T-helper 1 cell (primary cell): ENCODE measurements around the gene FAM24B.
"Not testable (repeated sequence)": the region's sequence is repeated elsewhere in the genome, so short reads cannot be mapped to it uniquely, and the experiment has no call there.

ENCODE experiments used
- DNase-seq, 5 donors: peaks; one replicate each; pipeline ENCODE4 v3.0.0-alpha.2; 2012 to 2020

Gene FAM24B

DNA sequence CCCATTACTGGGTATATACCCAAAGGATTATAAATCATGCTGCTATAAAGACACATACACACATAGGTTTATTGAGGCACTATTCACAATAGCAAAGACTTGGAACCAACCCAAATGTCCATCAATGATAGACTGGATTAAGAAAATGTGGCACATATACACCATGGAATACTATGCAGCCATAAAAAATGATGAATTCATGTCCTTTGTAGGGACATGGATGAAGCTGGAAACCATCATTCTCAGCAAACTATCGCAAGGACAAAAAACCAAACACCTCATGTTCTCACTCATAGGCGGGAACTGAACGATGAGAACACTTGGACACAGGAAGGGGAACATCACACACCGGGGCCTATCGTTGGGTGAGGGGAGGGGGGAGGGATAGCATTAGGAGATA, 21.3 kb downstream of the FAM24B start:
- not testable (repeated sequence) for DNase-seq

GRCh38 chr10:122856902-122857301, 22.5 kb downstream of the FAM24B start:
- no peak for DNase-seq

DNA sequence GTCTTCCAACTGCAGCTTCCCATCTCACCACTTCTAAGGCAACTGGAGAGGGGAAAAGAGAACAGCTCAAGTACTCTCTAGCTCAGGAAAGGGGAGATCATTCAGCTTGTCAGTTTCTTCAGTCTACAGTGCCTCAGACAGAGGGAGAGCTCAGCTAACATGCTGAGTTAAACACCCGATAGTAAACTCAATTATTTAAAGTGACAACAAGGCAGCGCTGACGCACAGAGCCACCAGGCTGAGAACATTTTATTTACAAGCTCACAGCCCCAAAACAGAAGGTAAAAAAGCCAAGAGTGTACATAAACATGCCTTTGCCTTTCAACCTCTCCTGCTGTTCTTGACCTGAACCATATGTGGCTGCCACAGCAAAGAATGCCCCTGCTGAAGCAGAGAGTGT, 23.6 kb downstream of the FAM24B start:
- DNase-seq = no peak

DNA sequence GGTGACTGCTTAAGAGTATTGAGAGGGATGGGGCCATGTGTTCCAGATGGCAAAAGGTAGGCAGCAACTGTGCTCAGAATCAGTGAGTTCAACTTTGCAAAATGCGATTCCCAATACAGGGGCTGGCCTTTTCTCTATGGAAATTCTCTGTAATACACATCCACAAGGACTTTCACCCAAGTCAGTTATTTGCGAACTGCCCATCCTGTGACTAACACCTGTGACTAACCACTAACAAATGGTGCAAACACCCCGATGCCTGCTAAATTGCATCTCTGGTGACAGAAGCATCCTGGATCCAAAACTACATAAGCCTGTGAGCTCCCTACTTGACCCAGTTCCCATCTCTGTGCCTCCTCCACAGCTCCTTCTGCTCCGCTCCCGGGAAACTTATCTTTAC, 24.7 kb downstream of the FAM24B start:
- DNase-seq = no peak

DNA sequence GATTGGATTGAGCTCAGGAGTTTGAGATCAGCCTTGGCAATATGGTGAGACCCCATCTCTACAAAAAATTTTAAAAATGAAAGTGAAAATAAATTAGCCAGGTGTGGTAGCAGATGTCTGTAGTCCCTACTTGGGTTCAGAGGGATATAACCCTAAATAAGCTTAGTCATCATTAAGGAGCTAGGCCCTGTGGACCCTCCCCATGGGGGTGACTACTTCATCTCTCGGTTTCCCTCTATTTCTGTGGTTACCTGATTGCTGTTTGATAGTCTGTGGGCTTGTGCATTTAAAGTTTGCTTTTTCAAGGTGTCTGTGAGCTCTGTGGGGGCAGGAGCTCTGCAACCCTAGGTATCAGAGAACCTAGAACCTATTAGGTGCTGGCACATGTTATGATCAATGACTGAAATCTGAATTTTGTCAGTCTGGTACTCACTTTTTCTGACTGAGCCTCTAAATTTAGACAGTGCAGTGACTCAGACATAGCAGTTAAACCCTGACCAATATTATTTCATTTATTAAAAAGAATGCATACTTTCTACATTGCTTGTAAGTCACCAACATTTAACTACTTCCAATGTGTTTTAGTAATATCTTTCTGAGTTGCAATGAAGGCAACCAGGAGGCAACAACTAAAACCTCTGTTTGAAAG, 25.6 kb downstream of the FAM24B start:
- DNase-seq = no peak

- DNase-seq = no peak
Observed at GRCh38 chr10:122852261-122852660, 27.1 kb downstream of the FAM24B start.

GRCh38 chr10:122850705-122851640, 28.4 kb downstream of the FAM24B start:
- DNase-seq = no peak

GRCh38 chr10:122849900-122850605, 29.3 kb downstream of the FAM24B start:
- DNase-seq = no peak

DNA sequence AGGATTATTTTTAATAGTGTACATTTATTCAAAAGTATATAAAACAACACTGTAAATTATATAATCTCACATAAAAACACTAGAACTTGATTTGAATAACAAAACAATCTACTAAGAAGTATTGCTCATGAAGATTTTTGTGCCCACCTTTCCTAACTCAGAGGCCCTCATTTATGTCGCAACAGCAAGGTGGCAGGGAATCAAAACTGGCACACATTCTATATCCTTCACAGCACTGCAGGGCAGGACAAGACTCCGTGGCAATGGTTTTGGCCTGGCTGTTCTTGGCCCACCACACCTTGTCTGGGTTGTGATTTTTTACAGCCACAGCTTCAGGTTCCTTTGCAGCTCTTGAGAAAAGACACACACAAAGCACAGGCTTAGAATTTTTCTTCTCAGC, 30.3 kb downstream of the FAM24B start:
- DNase-seq = no peak

DNA sequence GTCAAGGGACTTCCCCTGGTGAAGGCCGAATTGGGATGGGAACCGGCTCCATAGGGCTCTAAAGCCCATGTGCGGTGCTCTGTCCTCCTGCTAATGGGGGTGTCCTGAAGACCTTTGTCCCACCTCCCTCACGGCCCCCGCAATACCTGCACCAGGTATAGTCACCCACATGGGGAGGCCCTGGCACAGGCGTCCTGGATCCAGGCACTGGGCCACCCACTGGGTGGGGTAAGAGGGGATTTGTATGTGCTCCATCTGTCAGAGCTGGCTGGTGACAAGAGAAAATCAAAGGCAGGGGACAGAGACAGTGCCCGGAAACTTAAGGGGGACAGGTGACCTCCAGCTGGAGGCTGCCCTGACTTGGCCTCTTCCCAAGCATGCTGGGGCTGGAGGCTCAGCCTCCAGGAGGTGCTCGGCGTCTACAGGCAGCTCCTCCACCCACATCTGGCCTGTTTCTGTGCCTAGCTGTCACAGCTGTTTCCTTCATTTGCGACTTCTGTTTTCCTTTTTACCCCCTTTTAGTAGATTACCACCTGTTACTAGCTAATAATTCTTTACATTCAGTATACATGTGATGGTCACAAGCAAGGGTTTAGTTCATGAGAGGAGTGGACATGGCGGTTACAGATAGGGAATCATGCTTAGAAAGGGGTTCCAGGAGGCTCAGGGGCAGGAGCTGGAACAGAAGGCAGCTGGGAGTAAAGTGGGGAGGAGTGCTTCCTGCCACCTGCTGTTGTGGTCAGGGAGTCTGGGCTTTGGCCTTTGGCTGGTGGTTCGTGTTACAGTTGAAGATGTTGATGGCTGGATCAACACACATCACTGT, 31.4 kb downstream of the FAM24B start:
- no peak for DNase-seq

- no peak for DNase-seq
Observed at GRCh38 chr10:122845783-122846332, 33.5 kb downstream of the FAM24B start, which contains the start of gene CUZD1. TSS of gene CUZD1 (minus strand) at chr10:122845857. CDS start at chr10:122845843, 14 bp downstream.

- no peak for DNase-seq
Observed at GRCh38 chr10:122844146-122844545, 35.2 kb downstream of the FAM24B start.

- DNase-seq = no peak
Observed at GRCh38 chr10:122841569-122841968, 37.8 kb downstream of the FAM24B start.

DNA sequence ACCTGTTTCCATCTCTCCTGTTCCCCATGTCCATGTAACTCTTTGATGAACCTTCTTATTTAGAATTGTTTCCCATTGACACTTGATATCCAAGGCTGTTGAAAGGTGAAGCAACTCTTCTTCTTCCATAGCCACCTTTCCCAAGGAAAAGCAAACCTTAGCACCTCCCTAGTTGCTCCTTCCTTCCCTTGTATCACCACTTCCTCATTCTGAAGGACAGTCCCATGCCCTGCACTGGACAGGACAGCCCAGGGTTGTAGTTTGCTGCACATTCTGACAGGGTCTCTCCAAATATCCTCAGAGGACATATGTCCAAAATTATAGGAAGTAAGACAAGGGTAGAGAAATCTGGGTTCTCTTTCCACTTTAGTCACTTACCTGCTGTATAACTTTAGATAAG, 39.9 kb downstream of the FAM24B start:
- DNase-seq = no peak

DNA sequence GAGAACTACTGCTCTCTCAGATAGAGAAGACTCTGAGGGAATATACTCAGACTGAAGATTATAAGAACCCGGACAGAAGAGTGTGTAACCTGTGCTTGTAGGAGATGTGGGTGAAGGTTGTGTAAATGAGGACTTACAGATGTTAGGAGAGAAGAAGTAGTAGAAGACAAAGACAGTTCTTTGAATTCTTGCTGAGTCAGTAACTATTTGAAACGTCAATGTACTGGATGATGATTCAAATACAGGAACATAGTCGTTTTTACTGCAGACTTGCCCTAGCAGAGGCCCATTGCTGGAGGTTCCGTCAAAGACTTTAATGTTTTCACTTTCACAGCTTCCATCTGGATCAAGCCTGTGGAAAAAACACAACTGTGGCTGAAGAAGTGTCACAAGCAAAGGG, 40.5 kb downstream of the FAM24B start:
- no peak for DNase-seq

DNA sequence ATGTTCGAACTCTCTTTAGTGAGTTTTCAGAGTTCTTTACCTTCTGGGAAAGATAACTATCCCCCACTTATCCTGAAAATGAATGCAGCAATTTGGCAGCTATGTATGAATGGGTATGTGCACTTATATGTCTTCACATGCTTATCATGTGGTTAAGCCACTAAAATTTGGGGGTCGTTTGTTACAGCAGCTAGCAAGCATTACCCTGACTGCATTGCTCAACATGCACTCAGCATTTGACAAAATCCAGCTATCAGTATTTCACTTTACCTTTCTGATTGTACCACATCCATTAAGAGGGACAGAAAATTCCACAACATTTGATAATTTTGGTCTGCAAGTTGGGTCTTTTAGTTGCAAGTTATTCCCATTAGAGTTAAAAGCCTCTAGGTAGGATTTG, 43.5 kb downstream of the FAM24B start:
- DNase-seq = no peak

- DNase-seq = no peak
Observed at GRCh38 chr10:122830965-122831353, 48.4 kb downstream of the FAM24B start.

- no peak for DNase-seq
Observed at GRCh38 chr10:122830273-122830964, 49.0 kb downstream of the FAM24B start.

- DNase-seq = no peak
Observed at GRCh38 chr10:122829454-122829853, 49.9 kb downstream of the FAM24B start.

- no peak for DNase-seq
Observed at GRCh38 chr10:122828716-122829255, 50.6 kb downstream of the FAM24B start.

DNA sequence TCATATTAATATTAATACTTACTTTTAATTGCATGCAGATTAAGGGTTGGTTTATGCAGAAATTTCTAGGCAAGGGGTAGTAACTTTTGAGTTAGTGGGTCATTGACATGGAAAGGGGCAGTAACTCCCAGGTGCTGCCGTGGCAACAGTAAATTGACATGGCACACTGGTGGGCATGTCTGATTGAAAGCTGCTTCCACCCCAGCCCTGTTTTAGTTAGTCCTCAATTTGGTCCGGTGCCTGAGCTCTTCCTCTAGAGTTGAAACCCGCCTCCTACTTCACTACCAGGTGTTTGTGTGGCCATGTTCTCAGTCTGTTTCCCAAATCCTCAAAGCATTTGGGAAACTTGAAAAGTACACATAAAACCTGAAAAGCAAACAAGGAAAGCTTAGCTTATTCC, 52.1 kb downstream of the FAM24B start:
- no peak for DNase-seq
